8988T (cell line): ENCODE data around the gene ERFL.

Experiments used
- DNase-seq: peaks from one replicate; pipeline ENCODE4 v3.0.0; 2011

ERFL gene

GRCh38 chr19:41928221-41928683, at the start of gene ERFL:
Gene ERFL (minus strand): TSS chr19:41928449. CDS start chr19:41912919, 15,530 bp downstream.
- DNase-seq = peak; percentile 70

GRCh38 chr19:41977916-41978315, 49.7 kb upstream of the ERFL start:
- no peak for DNase-seq

GRCh38 chr19:41974652-41975051, 46.4 kb upstream of the ERFL start:
- no peak for DNase-seq

GRCh38 chr19:41971363-41971762, 43.1 kb upstream of the ERFL start:
- DNase-seq = no peak

- no peak for DNase-seq
Observed at GRCh38 chr19:41969772-41970458, 41.7 kb upstream of the ERFL start.

- DNase-seq = no peak
Observed at GRCh38 chr19:41968751-41969595, 40.7 kb upstream of the ERFL start.

- DNase-seq = no peak
Observed at GRCh38 chr19:41967054-41967783, 39.0 kb upstream of the ERFL start.

- no peak for DNase-seq
Observed at GRCh38 chr19:41965106-41965505, 36.9 kb upstream of the ERFL start.

- DNase-seq = no peak
Observed at GRCh38 chr19:41960973-41961372, 32.7 kb upstream of the ERFL start.

- peak; percentile 86 for DNase-seq
Observed at GRCh38 chr19:41959056-41960053, 31.1 kb upstream of the ERFL start, which contains the start of gene RABAC1. Gene RABAC1 (minus strand): TSS chr19:41959321. CDS start chr19:41959292, 29 bp downstream.

GRCh38 chr19:41958367-41959055, 30.3 kb upstream of the ERFL start:
- peak; percentile 58 for DNase-seq

- peak; percentile 75 for DNase-seq
Observed at GRCh38 chr19:41957838-41958366, 29.7 kb upstream of the ERFL start.

- DNase-seq = no peak
Observed at GRCh38 chr19:41957161-41957837, 29.1 kb upstream of the ERFL start.

- no peak for DNase-seq
Observed at GRCh38 chr19:41956621-41957020, 28.4 kb upstream of the ERFL start.

- DNase-seq = no peak
Observed at GRCh38 chr19:41955521-41955920, 27.3 kb upstream of the ERFL start.

GRCh38 chr19:41951686-41952172, 23.5 kb upstream of the ERFL start:
- peak; percentile 79 for DNase-seq

GRCh38 chr19:41947091-41947490, 18.8 kb upstream of the ERFL start:
- DNase-seq = no peak

GRCh38 chr19:41945135-41945766, 17.0 kb upstream of the ERFL start:
- no peak for DNase-seq

GRCh38 chr19:41944336-41944735, 16.1 kb upstream of the ERFL start:
- no peak for DNase-seq
